SK-MEL-5 (cell line): ENCODE data around the gene ZNF432. TPM values are rescaled to one million over a fixed set of nuclear protein-coding genes. Genes with fewer than 3 reads are reported as not detected.
"Not testable (repeated sequence)": the region's sequence is repeated elsewhere in the genome, so short reads cannot be mapped to it uniquely, and the experiment has no call there.

Source experiments
- DNase-seq: peaks from one replicate; pipeline ENCODE4 v3.0.0-alpha.2; 2016; ENCODE audit warnings: low read depth, low spot score
- in situ Hi-C: cut with HindIII; loops from 2 replicates; pipeline ENCODE4 v1.10.0; 2016; ENCODE audit warnings: low sequenced_read_pairs, high pct_unique_total_duplicates, low pct_unique_long_range_greater_than_20kb
- total RNA-seq: library from RNA; depleted of rRNA; stranded (reverse); fragments of >200 nt; shearing (Covaris generic); gene quantifications from 2 replicates; pipeline ENCODE4 v1.2.3, GENCODE V29; 2014; rRNA removed

The ZNF432 gene
- total RNA-seq, 1 experiment from 2014 or later = 4.5 TPM

- in situ Hi-C loops, DNase-seq: not testable (repeated sequence)
Observed at GRCh38 chr19:52026255-52026990, 22.2 kb downstream of the ZNF432 start.

- DNase-seq, in situ Hi-C loops: not testable (repeated sequence)
Observed at GRCh38 chr19:52024478-52024877, 24.2 kb downstream of the ZNF432 start.

DNA sequence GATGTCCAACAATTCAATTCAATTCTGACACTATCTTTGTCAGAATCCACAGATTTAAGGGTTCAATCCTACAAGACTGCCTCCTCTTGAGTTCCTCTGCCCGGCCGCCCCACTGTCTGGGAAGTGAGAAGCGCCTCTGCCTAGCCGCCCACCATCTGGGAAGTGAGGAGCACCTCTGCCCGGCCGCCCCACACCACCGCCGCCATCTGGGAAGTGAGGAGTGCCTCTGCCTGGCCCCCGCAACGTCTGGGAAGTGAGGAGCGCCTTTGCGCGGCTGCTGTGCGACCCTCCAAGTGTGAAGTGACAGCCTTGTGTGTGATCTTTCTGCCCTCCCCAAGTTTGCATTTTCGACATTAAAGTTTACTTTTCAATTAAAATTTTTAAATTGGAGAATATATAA, 26.4 kb downstream of the ZNF432 start:
- in situ Hi-C loops = no loop called here
- no peak for DNase-seq

GRCh38 chr19:52020506-52020905, 28.1 kb downstream of the ZNF432 start:
- in situ Hi-C loops = no loop called here
- DNase-seq = no peak

GRCh38 chr19:52010674-52011073, 38.0 kb downstream of the ZNF432 start:
- no peak for DNase-seq
- in situ Hi-C loops = no loop called here

GRCh38 chr19:52007806-52008557, 40.7 kb downstream of the ZNF432 start, which contains the start of gene ZNF615:
Gene ZNF615, minus strand, starts transcription at chr19:52008211. Its CDS starts 4,500 bp downstream, at chr19:52003711.
- in situ Hi-C loops = no loop called here
- peak; percentile 78 for DNase-seq

- in situ Hi-C loops = no loop called here
Observed at GRCh38 chr19:52007451-52007805, 41.2 kb downstream of the ZNF432 start.

GRCh38 chr19:51994048-51994644, 54.5 kb downstream of the ZNF432 start:
- in situ Hi-C loops = no loop called here
- DNase-seq = no peak

More at GRCh38 chr19:52007451-52007805, 41.2 kb downstream of the ZNF432 start:
- no peak for DNase-seq

DNA sequence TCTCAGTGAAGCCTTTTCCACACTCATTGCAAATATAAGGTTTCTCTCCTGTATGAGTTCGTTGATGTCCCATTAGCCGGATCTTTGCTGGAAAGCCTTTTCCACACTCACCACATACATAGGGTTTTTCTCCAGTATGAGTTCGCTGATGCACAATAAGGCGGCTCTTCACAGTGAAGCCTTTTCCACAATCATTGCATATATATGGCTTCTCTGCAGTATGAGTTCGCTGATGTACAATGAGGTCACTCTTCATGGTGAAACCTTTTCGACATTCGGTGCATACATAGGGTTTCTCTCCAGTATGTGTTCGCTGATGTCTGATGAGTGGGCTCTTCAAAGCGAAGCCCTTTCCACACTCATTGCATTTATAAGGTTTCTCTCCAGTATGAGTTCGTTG, 55.2 kb downstream of the ZNF432 start:
- no peak for DNase-seq
- in situ Hi-C loops = no loop called here

GRCh38 chr19:51986309-51987291, 62.0 kb downstream of the ZNF432 start, which contains the start of gene ZNF350:
Gene ZNF350, minus strand, starts transcription at chr19:51986840. Its CDS starts 12,480 bp downstream, at chr19:51974360.
- DNase-seq = peak; percentile 93
- in situ Hi-C loops = no loop called here

GRCh38 chr19:51983361-51983760, 65.3 kb downstream of the ZNF432 start:
- in situ Hi-C loops = no loop called here
- DNase-seq = no peak

Other genes starting within 250 kb of the ZNF432 start
- gene ZNF577, start 160.9 kb downstream of the ZNF432 start, total RNA-seq = 5.7 and 6.2 TPM in 2 replicates
- 7.9 and 8.0 TPM in 2 replicates for gene ZNF649, start 143.8 kb downstream of the ZNF432 start, total RNA-seq
- gene ZNF613, start 121.4 kb downstream of the ZNF432 start, total RNA-seq = 7.3 and 8.1 TPM in 2 replicates
- 6.1 and 9.1 TPM in 2 replicates for gene ZNF350, start 62.0 kb downstream of the ZNF432 start, total RNA-seq
- gene ZNF615, start 40.6 kb downstream of the ZNF432 start, total RNA-seq = 6.6 and 7.7 TPM in 2 replicates
- 7.7 and 9.0 TPM in 2 replicates for gene ZNF614, start 20.5 kb downstream of the ZNF432 start, total RNA-seq
- 10.0 and 10.1 TPM in 2 replicates for gene ZNF841, start 46.9 kb upstream of the ZNF432 start, total RNA-seq
- gene ZNF616, start 91.1 kb upstream of the ZNF432 start, total RNA-seq = 6.3 and 6.5 TPM in 2 replicates
- gene ZNF836, start 122.8 kb upstream of the ZNF432 start, total RNA-seq = 2.2 and 4.6 TPM in 2 replicates
- 110 and 134 TPM in 2 replicates for gene PPP2R1A, start 141.2 kb upstream of the ZNF432 start, total RNA-seq
- 13.3 and 27.5 TPM in 2 replicates for gene ZNF766, start 220.7 kb upstream of the ZNF432 start, total RNA-seq
- gene ZNF480, start 248.3 kb upstream of the ZNF432 start, total RNA-seq = 17.1 and 17.7 TPM in 2 replicates